PFSK-1 (cell line): ENCODE results near the gene MSH3.

Experiments used
- FOXP2 ChIP-seq: optimal IDR thresholded peaks from 2 replicates; pipeline ENCODE3; 2011; ENCODE audit warnings: borderline replicate concordance, control low read depth, inconsistent platforms; ENCODE audit not compliant: insufficient read depth; ENCODE audit errors: extremely low read length, extremely low read depth
- POLR2AphosphoS5 ChIP-seq: IDR thresholded peaks from 2 replicates; pipeline ENCODE4 v1.6.1; 2012; ENCODE audit warnings: low read depth, mild to moderate bottlenecking, control low read depth, low read length, moderate library complexity
- REST ChIP-seq, 2 experiments: IDR thresholded peaks; 2 replicates each; pipeline versions ENCODE4 v1.6.1 to v1.8.0; 2011 to 2012; ENCODE audit warnings: low read depth in 2 of 2, low read length in 2 of 2, control low read depth in 1 of 2, inconsistent platforms in 1 of 2, mild to moderate bottlenecking in 1 of 2, moderate library complexity in 1 of 2; ENCODE audit not compliant: insufficient read depth in 1 of 2
- SIN3A ChIP-seq: IDR thresholded peaks from 2 replicates; pipeline ENCODE4 v1.6.1; 2012; ENCODE audit warnings: mild to moderate bottlenecking, low read length, moderate library complexity, borderline replicate concordance; ENCODE audit not compliant: insufficient read depth
- TAF1 ChIP-seq: IDR thresholded peaks from 2 replicates; pipeline ENCODE4 v1.6.1; 2012; ENCODE audit warnings: low read length, control low read depth, borderline replicate concordance; ENCODE audit not compliant: insufficient read depth

MSH3 gene

GRCh38 chr5:80632700-80633099 lies 21.8 kb upstream of the MSH3 start:
- TF ChIP-seq FOXP2: no peak
- TF ChIP-seq SIN3A: no peak
- TF ChIP-seq REST (IDR thresholded peaks at IDR 0.05; ENCODE audit: insufficient read depth in 1 of 2, low read depth in 2 of 2, low read length in 2 of 2): no peak
- no peak for TF ChIP-seq POLR2AphosphoS5
- no peak for TF ChIP-seq TAF1

DNA sequence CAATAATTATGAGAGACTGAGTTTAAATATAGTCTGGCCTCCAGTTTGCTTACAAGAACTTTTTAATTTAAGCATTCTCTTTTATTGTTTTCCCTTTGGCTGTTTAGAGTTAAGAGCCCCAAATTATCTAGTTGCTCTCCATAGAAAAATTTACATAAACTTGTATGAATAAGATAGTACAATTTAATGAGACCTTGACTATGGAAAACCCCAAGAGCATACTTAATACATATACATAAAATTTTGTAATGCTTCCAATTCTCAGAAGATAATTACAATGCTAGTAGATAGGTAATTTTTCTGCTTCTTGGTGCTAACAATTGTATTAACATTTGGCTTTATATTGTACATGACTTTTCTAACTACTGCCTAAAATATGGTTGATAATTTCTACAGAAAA lies 20.3 kb upstream of the MSH3 start:
- no peak for TF ChIP-seq TAF1

DNA sequence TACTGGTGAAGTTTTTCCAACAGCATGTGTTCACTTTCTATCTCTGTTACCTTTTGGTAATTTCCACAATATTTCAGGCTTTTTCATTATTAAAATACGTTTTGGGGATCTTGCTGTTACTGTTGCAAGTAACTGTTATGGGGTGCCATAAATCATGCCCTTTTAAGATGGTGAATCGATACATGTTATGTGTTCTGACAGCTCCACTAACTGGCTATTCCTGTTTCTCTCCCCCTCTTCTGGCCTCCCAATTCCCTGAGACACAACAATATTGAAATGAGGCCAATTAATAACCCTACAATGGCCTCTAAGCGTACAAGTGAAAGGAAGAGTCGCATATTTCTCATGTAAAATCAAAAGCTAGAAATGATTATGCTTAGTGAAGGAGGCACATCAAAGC lies 13.1 kb upstream of the MSH3 start:
- TF ChIP-seq REST (IDR thresholded peaks at IDR 0.05; ENCODE audit: insufficient read depth in 1 of 2, low read depth in 2 of 2, low read length in 2 of 2) (no peak), TAF1 (no peak), POLR2AphosphoS5 (no peak), SIN3A (no peak), FOXP2 (no peak)

- TF ChIP-seq REST (IDR thresholded peaks at IDR 0.05; ENCODE audit: insufficient read depth in 1 of 2, low read depth in 2 of 2, low read length in 2 of 2) (no peak), TAF1 (no peak), SIN3A (no peak), POLR2AphosphoS5 (no peak), FOXP2 (no peak)
Observed at GRCh38 chr5:80644900-80645299, 9.6 kb upstream of the MSH3 start.

DNA sequence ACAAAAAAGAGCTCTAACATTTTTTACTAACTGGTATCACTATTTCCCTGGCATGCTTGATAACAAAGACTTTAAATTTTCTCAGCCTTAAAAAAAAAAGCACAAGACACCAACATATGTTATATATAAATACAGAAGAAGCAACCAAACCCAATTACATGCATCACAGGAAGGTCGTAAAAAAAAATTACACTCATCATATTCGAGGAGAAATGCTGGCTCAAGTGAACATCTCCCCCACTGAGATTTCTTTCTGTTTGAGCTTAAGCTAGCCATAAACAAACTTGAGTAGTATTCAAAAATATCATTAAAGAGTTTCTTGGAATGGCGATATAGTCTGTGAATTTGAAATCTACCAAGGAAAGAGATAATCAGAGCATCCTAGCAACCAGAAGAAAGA lies 7.5 kb upstream of the MSH3 start:
- TF ChIP-seq TAF1: no peak
- no peak for TF ChIP-seq FOXP2
- TF ChIP-seq REST (IDR thresholded peaks at IDR 0.05; ENCODE audit: insufficient read depth in 1 of 2, low read depth in 2 of 2, low read length in 2 of 2): no peak
- TF ChIP-seq SIN3A: no peak
- TF ChIP-seq POLR2AphosphoS5: no peak
